SK-N-SH treated with all-trans-retinoic acid at 6 μM for 48 hours (cell line): ENCODE results near the gene TSPAN9.

Experiments used
- ATAC-seq: fragments of 200-7000 bp; cut with Tn5 transposase; 3 replicates; pipeline ENCODE4 v1.9.1; 2020; ENCODE audit warnings: mild to moderate bottlenecking, moderate library complexity
- ARNTL ChIP-seq: fragments of 450-650 bp; formaldehyde crosslinking; IDR thresholded peaks from 2 replicates; pipeline ENCODE4 v1.5.0; 2020; ENCODE audit warnings: low read depth, mild to moderate bottlenecking, moderate library complexity, borderline replicate concordance
- BACH2 ChIP-seq: fragments of 250-450 bp; sonication (Bioruptor Pico); IDR thresholded peaks from 2 replicates; pipeline ENCODE4 v1.9.0; 2021; ENCODE audit warnings: mild to moderate bottlenecking, borderline replicate concordance
- CSDC2 ChIP-seq: fragments of 250-450 bp; sonication (Bioruptor Pico); IDR thresholded peaks from 2 replicates; pipeline ENCODE4 v1.5.0; 2020; ENCODE audit warnings: mild to moderate bottlenecking, moderate library complexity
- CSRNP3 ChIP-seq: fragments of 250-450 bp; sonication (Bioruptor Pico); IDR thresholded peaks from 2 replicates; pipeline ENCODE4 v1.5.1; 2021; ENCODE audit warnings: mild to moderate bottlenecking, moderate library complexity
- ESRRG ChIP-seq: fragments of 250-450 bp; sonication (Bioruptor Pico); IDR thresholded peaks from 2 replicates; pipeline ENCODE4 v1.6.1; 2021; ENCODE audit warnings: mild to moderate bottlenecking
- GLIS3 ChIP-seq: fragments of 250-450 bp; sonication (Bioruptor Pico); IDR thresholded peaks from 2 replicates; pipeline ENCODE4 v1.5.0; 2020; ENCODE audit warnings: mild to moderate bottlenecking, moderate library complexity
- ISL1 ChIP-seq: fragments of 250-450 bp; sonication (Bioruptor Pico); IDR thresholded peaks from 2 replicates; pipeline ENCODE4 v2.1.2; 2022; ENCODE audit warnings: mild to moderate bottlenecking, moderate library complexity
- OSR1 ChIP-seq: fragments of 250-450 bp; sonication (Bioruptor Pico); IDR thresholded peaks from 2 replicates; pipeline ENCODE4 v1.8.0; 2022; ENCODE audit warnings: moderate library complexity, mild to moderate bottlenecking, inconsistent platforms
- POU6F1 ChIP-seq: fragments of 250-450 bp; sonication (Bioruptor Pico); IDR thresholded peaks from 2 replicates; pipeline ENCODE4 v1.8.0; 2021; ENCODE audit warnings: low read depth, mild to moderate bottlenecking, moderate library complexity, borderline replicate concordance
- PPARA ChIP-seq: fragments of 250-450 bp; sonication (Bioruptor Pico); IDR thresholded peaks from 2 replicates; pipeline ENCODE4 v1.5.0; 2020; ENCODE audit warnings: mild to moderate bottlenecking, borderline replicate concordance
- SNAI2 ChIP-seq: fragments of 250-450 bp; sonication (Bioruptor Pico); IDR thresholded peaks from 2 replicates; pipeline ENCODE4 v1.5.0; 2020; ENCODE audit warnings: mild to moderate bottlenecking, moderate library complexity
- TCF4 ChIP-seq: fragments of 250-450 bp; sonication (Bioruptor Pico); IDR thresholded peaks from 2 replicates; pipeline ENCODE4 v1.8.0; 2021; ENCODE audit warnings: mild to moderate bottlenecking, moderate library complexity, borderline replicate concordance
- TOX ChIP-seq: fragments of 250-450 bp; sonication (Bioruptor Pico); IDR thresholded peaks from 2 replicates; pipeline ENCODE4 v1.8.0; 2021; ENCODE audit warnings: mild to moderate bottlenecking, moderate library complexity, borderline replicate concordance
- TSHZ2 ChIP-seq: fragments of 250-450 bp; sonication (Bioruptor Pico); IDR thresholded peaks from 2 replicates; pipeline ENCODE4 v1.5.0; 2020; ENCODE audit warnings: mild to moderate bottlenecking, moderate library complexity
- ZC3H10 ChIP-seq: fragments of 250-450 bp; sonication (Bioruptor Pico); IDR thresholded peaks from 2 replicates; pipeline ENCODE4 v1.5.1; 2021; ENCODE audit warnings: mild to moderate bottlenecking, moderate library complexity
- ZFP3 ChIP-seq: fragments of 250-450 bp; sonication (Bioruptor Pico); IDR thresholded peaks from 2 replicates; pipeline ENCODE4 v1.5.0; 2020; ENCODE audit warnings: mild to moderate bottlenecking, moderate library complexity
- ZFP30 ChIP-seq: fragments of 450-650 bp; formaldehyde crosslinking; IDR thresholded peaks from 2 replicates; pipeline ENCODE4 v1.5.0; 2022; ENCODE audit warnings: mild to moderate bottlenecking, moderate library complexity
- ZNF565 ChIP-seq: fragments of 450-650 bp; formaldehyde crosslinking; conservative IDR thresholded peaks from 2 replicates; pipeline ENCODE4 v1.5.0; 2020; ENCODE audit warnings: low read depth, mild to moderate bottlenecking, moderate library complexity
- ZNF70 ChIP-seq: fragments of 450-650 bp; formaldehyde crosslinking; IDR thresholded peaks from 2 replicates; pipeline ENCODE4 v1.5.0; 2020; ENCODE audit warnings: mild to moderate bottlenecking, moderate library complexity
- ZNF8 ChIP-seq: fragments of 450-650 bp; formaldehyde crosslinking; IDR thresholded peaks from 2 replicates; pipeline ENCODE4 v1.5.0; 2020; ENCODE audit warnings: mild to moderate bottlenecking, moderate library complexity
- TF ChIP-seq, protein P1 (sequence below): fragments of 250-450 bp; sonication (Bioruptor Pico); IDR thresholded peaks from 2 replicates; pipeline ENCODE4 v1.5.1; 2020; ENCODE audit warnings: low read depth, mild to moderate bottlenecking, moderate library complexity
- TF ChIP-seq, protein P2 (sequence below): fragments of 250-450 bp; sonication (Bioruptor Pico); IDR thresholded peaks from 2 replicates; pipeline ENCODE4 v1.8.0; 2020; ENCODE audit warnings: mild to moderate bottlenecking, moderate library complexity, borderline replicate concordance

The TSPAN9 gene

DNA sequence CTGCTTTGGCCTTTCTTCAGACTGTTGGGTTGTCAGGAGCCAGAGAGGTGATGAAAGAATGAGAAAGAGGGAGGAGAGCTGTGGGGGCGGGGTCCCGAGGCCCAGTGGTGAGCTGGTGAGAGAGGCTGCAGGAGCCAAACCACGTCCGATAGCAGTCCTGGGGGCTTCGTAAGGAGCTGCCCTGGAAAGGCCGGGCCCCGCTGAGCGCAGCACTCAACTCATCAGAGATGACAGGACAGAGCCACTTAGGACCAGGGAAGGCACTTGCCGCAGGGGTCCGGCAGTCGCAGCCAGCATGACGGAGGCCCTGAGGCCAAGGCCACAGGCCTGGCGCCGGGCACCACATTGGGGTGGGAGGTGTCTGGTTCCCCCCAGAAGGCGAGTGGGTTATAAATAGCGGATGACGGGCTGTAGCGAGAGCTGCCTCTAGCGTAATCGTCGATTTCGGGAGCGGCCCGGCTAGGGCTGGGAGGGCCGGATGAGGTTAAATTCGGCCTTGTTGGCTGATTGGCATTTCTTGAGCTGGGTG lies 179.0 kb downstream of the TSPAN9 start:
- no peak for ATAC-seq
- no peak for TF ChIP-seq ZFP30 (CRISPR knock-in tag)
- TF ChIP-seq SNAI2, result no peak
- TF ChIP-seq, protein P1, sequence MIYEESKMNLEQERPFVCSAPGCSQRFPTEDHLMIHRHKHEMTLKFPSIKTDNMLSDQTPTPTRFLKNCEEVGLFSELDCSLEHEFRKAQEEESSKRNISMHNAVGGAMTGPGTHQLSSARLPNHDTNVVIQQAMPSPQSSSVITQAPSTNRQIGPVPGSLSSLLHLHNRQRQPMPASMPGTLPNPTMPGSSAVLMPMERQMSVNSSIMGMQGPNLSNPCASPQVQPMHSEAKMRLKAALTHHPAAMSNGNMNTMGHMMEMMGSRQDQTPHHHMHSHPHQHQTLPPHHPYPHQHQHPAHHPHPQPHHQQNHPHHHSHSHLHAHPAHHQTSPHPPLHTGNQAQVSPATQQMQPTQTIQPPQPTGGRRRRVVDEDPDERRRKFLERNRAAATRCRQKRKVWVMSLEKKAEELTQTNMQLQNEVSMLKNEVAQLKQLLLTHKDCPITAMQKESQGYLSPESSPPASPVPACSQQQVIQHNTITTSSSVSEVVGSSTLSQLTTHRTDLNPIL (CRISPR knock-in tag), result no peak
- no peak for TF ChIP-seq ZFP3 (CRISPR knock-in tag)
- no peak for TF ChIP-seq TSHZ2
- TF ChIP-seq ESRRG (CRISPR knock-in tag), result no peak
- no peak for TF ChIP-seq POU6F1 (CRISPR knock-in tag)
- no peak for TF ChIP-seq ISL1 (CRISPR knock-in tag)
- TF ChIP-seq, protein P2, sequence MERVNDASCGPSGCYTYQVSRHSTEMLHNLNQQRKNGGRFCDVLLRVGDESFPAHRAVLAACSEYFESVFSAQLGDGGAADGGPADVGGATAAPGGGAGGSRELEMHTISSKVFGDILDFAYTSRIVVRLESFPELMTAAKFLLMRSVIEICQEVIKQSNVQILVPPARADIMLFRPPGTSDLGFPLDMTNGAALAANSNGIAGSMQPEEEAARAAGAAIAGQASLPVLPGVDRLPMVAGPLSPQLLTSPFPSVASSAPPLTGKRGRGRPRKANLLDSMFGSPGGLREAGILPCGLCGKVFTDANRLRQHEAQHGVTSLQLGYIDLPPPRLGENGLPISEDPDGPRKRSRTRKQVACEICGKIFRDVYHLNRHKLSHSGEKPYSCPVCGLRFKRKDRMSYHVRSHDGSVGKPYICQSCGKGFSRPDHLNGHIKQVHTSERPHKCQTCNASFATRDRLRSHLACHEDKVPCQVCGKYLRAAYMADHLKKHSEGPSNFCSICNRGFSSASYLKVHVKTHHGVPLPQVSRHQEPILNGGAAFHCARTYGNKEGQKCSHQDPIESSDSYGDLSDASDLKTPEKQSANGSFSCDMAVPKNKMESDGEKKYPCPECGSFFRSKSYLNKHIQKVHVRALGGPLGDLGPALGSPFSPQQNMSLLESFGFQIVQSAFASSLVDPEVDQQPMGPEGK (CRISPR knock-in tag), result no peak
- TF ChIP-seq ZNF70 (CRISPR knock-in tag), result no peak
- TF ChIP-seq ARNTL (CRISPR knock-in tag), result no peak
- TF ChIP-seq ZNF8, result no peak
- no peak for TF ChIP-seq PPARA (CRISPR knock-in tag)
- no peak for TF ChIP-seq CSDC2
- TF ChIP-seq CSRNP3 (CRISPR knock-in tag), result no peak
- TF ChIP-seq BACH2 (CRISPR knock-in tag), result no peak
- no peak for TF ChIP-seq OSR1 (CRISPR knock-in tag)
- no peak for TF ChIP-seq TOX (CRISPR knock-in tag)
- no peak for TF ChIP-seq ZNF565 (CRISPR knock-in tag)
- no peak for TF ChIP-seq GLIS3

DNA sequence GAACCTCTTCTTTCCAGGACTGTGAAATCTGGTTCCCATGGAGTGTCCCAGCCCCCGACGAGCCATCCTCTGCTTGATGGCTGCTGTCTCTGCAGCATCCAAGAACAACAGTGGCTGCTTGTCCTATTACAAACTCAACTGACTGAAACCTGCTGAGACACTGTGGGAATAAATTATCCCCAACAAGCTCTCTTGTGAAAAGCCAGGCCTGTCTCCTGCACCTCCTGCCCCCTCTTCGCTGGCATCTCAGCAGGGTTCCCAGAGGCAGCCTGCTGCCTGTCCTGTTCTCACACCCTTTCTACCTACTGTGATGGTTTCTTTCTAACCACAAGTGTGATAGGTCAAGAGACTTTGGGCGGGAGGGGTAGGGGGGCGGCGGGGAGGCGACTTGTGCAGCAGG lies 180.2 kb downstream of the TSPAN9 start:
- TF ChIP-seq GLIS3 (no peak), ZC3H10 (no peak), PPARA (CRISPR knock-in tag) (no peak), ZFP3 (CRISPR knock-in tag) (no peak), ZNF8 (no peak), ARNTL (CRISPR knock-in tag) (no peak), OSR1 (CRISPR knock-in tag) (no peak), CSDC2 (no peak), TOX (CRISPR knock-in tag) (no peak), CSRNP3 (CRISPR knock-in tag) (no peak), POU6F1 (CRISPR knock-in tag) (no peak), TCF4 (CRISPR knock-in tag) (no peak), BACH2 (CRISPR knock-in tag) (no peak), ZFP30 (CRISPR knock-in tag) (no peak)
- TF ChIP-seq, protein P2 (CRISPR knock-in tag), result no peak
- TF ChIP-seq, protein P1 (CRISPR knock-in tag), result no peak
- ATAC-seq, result no peak
